GM21737 (cell line): ENCODE measurements around the gene TRAPPC6A.

Experiments
- ATAC-seq: cut with Tn5 transposase; IDR thresholded peaks from one replicate; pipeline ENCODE4 v1.9.1; 2021; ENCODE audit warnings: mild to moderate bottlenecking, moderate library complexity; ENCODE audit not compliant: unreplicated experiment

TRAPPC6A gene

GRCh38 chr19:45177817-45178261 is at the start of gene TRAPPC6A:
Gene TRAPPC6A (minus strand): TSS chr19:45178237. CDS start chr19:45178218, 19 bp downstream.
- ATAC-seq = peak; percentile 2

DNA sequence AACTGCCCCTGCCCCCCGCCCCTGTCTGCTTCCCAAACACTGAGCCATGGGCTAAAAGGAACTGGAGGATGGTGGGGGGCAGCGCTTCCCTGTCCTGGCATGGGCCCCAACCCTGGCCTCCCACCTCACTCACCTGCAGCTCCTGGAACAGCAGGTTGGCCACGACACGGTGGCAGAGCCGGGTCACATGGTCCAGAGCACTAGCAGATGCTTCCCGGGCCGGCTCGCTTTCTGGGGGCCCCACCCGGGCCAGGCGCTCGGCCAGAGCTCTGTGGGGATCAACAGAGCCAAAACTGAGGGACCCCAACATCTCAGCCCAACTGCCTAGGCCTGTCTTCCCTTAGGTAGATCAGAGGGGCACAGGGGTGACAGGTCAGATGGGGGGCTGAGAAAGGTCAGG is 46.6 kb upstream of the TRAPPC6A start:
- no peak for ATAC-seq

DNA sequence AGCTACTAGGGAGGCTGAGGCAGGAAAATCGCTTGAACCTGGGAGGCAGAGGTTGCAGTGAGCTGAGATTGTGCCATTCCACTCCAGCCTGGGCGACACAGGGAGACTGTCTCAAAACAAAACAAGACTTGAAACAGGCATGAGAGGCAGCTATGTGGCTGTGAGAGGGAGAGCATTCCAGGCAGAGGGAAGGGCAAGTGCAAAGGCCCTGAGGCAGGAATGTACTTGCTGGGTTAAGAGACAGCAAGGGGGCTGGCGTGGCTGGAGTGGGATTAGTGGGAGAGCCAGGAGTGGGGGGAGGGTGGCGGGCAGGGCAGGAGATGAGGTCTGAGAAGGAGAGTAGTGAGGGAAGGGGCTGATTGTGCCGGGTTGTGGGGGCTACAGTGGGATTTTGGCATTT is 45.8 kb upstream of the TRAPPC6A start:
- ATAC-seq = no peak

- ATAC-seq = no peak
Observed at GRCh38 chr19:45222724-45223123, 44.7 kb upstream of the TRAPPC6A start.

DNA sequence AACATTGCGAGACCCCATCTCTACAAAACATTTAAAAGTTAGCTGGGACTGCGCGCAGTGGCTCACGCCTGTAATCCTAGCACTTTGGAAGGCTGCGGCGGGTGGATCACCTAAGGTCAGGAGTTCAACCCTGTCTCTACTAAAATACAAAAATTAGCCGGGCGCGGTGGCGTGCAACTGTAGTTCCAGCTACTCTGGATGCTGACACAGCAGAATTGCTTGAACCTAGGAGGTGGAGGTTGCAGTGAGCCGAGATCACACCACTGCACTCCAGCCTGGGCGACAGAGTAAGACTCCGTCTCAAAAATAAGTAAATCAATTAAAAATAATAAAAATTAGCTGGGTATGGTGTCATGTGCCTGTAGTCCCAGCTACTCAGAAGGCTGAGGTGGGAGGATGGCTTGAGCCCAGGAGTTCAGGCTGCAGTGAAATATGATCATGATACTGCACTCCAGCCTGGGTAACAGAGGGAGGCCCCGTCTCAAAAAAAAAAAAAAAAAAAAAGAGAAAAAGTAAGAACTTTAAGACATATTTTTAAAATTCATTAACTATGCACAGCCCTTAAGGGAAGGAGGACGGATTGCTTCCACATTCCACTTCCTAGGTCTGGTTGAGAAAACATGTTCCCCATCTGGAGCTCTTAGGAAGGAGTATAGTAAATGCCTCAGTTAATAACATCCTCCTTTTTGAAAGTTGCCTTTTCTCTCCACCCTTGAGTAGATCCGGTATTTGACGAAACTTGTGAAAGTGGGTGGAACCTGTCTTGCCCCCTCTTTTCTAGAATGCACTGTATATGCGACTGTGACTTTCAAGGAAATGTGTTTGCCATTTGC is 41.1 kb upstream of the TRAPPC6A start:
- ATAC-seq = no peak

- ATAC-seq = no peak
Observed at GRCh38 chr19:45218426-45218825, 40.4 kb upstream of the TRAPPC6A start.

DNA sequence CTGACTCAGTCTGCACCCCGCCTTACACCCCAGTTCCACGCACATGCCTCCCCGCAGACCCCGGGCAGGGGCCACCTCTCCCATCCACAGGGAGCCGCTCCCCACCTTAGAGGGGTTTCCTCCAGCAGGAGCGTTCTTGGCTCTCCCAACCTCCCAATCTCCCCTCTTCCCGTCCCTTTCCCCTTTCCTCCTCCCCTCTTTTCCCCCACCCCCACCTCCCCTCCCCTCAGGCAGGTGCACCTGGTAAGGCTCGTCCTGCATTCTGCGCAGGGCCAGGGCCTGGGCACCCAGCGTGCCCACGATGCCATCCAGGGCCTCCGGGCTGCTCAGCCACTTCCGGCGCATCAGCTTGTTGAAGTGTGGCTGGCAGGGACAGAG is 39.9 kb upstream of the TRAPPC6A start:
- no peak for ATAC-seq

DNA sequence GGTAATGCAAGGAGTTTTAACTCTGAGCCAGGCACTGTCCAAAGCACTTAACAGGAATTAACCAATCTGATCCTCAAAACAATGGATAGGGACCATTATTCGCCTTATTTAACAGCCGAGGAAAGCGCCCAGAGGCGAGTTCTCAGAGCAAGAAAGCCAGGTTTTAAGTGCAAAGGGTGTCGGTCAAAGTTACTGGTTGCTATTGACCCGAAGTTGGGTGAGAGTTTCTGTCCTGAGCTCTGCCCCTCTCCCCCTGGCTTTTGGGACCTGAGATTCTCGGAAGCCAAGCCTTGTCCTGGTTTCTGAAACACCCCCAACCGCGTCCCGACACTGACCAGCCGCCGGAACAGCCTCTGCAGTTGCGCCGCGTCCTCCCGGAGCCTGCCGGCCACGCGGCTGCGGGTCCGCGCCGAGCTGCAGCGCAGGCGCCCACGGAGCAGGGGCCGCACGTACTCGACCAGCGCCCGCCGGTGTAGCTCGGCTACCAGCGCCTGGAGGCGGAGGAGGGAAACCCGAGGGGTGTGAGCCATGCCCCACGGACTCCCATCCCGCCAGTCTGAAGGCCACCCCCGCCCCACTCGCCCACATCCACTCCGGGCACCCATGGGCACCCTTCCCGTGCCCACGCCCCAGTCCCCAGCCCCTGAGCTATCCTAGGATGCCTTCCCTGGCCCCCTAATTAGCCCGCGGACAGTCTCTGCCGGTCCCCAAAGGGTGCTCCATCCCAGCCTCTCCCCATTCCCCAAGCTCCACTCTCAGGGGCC is 39.3 kb upstream of the TRAPPC6A start:
- ATAC-seq = no peak

GRCh38 chr19:45216667-45217066 is 38.6 kb upstream of the TRAPPC6A start:
- ATAC-seq = no peak

- no peak for ATAC-seq
Observed at GRCh38 chr19:45215391-45216191, 37.6 kb upstream of the TRAPPC6A start.

- ATAC-seq = no peak
Observed at GRCh38 chr19:45213031-45213430, 35.0 kb upstream of the TRAPPC6A start.

- ATAC-seq = no peak
Observed at GRCh38 chr19:45211751-45212381, 33.8 kb upstream of the TRAPPC6A start.

GRCh38 chr19:45206328-45206727 is 28.3 kb upstream of the TRAPPC6A start:
- ATAC-seq = no peak

- ATAC-seq = no peak
Observed at GRCh38 chr19:45205810-45206209, 27.8 kb upstream of the TRAPPC6A start.

GRCh38 chr19:45202637-45203036 is 24.6 kb upstream of the TRAPPC6A start:
- ATAC-seq = no peak

GRCh38 chr19:45200568-45200967 is 22.5 kb upstream of the TRAPPC6A start:
- ATAC-seq = no peak

- no peak for ATAC-seq
Observed at GRCh38 chr19:45195764-45196163, 17.7 kb upstream of the TRAPPC6A start.

DNA sequence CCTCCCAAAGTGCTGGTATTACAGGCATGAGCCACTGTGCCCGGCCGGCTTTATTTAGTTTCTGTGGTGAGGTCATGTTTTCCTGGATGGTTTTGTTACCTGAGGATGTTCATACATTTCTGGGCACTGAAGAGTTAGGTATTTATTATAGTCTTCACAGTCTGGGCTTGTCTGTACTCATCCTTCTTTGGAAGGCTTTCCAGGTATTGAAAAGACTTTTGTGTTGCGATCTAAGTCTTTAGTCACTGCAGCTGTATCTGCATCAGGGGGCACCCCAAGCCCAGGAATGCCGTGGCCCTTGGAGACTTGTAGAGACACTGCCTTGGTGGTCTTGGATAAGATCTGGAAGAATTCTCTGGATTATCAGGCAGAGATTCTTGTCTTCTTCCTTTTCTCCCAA is 13.3 kb upstream of the TRAPPC6A start:
- ATAC-seq = no peak

DNA sequence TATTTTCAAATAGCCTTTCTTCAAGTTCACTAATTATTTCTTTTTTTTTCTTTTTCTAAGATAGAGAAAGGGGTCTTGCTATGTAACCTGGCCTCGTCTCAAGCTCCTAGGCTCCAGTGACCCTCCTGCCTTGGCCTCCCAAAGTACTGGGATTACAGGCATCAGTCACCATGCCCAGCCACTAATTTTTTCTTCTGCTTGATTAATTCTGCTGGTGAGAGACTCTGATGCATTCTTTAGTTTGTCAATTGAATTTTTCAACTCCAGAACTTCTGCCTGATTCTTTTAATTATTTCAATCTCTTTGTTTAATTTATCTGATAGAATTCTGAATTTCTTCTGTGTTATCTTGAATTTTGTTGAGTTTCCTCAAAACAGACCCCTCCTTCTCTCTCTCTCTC is 11.9 kb upstream of the TRAPPC6A start:
- no peak for ATAC-seq

DNA sequence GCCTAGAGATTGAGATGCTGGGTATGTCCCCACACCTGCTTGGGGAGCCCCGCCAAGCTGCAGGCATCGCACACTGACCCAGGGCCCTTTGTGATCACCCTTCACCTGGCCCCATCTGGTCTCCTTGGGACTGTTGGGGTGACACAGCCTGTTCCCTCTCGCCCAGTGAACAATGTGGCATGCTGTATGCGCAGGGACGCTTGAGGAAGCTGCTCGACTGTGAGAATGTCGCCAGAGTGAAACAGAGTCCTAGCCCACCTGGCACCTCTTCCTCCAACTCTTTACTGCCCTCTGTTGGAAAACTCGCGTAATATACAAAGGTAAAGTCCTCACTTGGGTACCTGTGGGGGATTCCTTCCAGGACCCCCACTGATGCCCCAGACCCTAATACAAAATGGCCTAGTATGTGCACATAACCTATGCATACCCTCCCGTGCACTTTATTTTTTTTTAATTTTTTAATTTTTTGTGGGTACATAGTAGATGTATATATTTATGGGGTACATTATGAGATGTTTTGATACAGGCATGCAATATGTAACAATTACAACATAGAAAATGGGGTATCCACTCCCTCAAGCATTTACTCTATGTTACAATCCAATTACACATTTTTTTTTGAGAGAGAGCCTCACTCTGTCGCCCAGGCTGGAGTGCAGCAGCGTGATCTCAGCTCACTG is 9.5 kb upstream of the TRAPPC6A start:
- ATAC-seq = no peak
